Suppressor macrophage treated with lipopolysaccharide for 1 hour (primary cell): ENCODE data around the gene TFB2M.
"Not testable (repeated sequence)": the region's sequence is repeated elsewhere in the genome, so short reads cannot be mapped to it uniquely, and the experiment has no call there.

Source experiments
- DNase-seq, 3 donors: peaks; one replicate each; pipeline ENCODE4 v3.0.0-alpha.2; 2020 to 2022

The TFB2M gene

GRCh38 chr1:246566128-246566812, at the start of gene TFB2M, which contains the start of gene CNST:
TFB2M (minus strand) TSS chr1:246566261; CDS start chr1:246566138, 123 bp downstream.
CNST (plus strand) TSS chr1:246566456; CDS start chr1:246591563, 25,107 bp downstream.
- DNase-seq: peak; percentile 98 to 100 (median 99)

- DNase-seq: no peak
Measured at GRCh38 chr1:246613096-246613758, 47.2 kb upstream of the TFB2M start.

GRCh38 chr1:246609632-246610031, 43.6 kb upstream of the TFB2M start:
- peak in 1 of 3 donors; percentile 16 for DNase-seq

- DNase-seq: peak; percentile 90 to 96 (median 93)
Measured at GRCh38 chr1:246608616-246609376, 42.7 kb upstream of the TFB2M start.

- DNase-seq: peak; percentile 20 to 39 (median 24)
Measured at GRCh38 chr1:246607462-246607861, 41.4 kb upstream of the TFB2M start.

GRCh38 chr1:246605231-246605630, 39.2 kb upstream of the TFB2M start:
- DNase-seq: not testable (repeated sequence)

GRCh38 chr1:246602194-246602593, 36.1 kb upstream of the TFB2M start:
- no peak for DNase-seq

- DNase-seq: no peak
Measured at GRCh38 chr1:246600579-246600978, 34.5 kb upstream of the TFB2M start.

- DNase-seq: peak in 2 of 3 donors; percentile 15 to 24
Measured at GRCh38 chr1:246599315-246599714, 33.3 kb upstream of the TFB2M start.

GRCh38 chr1:246597971-246598370, 31.9 kb upstream of the TFB2M start:
- no peak for DNase-seq

- no peak for DNase-seq
Measured at GRCh38 chr1:246597340-246597739, 31.3 kb upstream of the TFB2M start.

- no peak for DNase-seq
Measured at GRCh38 chr1:246595146-246595545, 29.1 kb upstream of the TFB2M start.

- no peak for DNase-seq
Measured at GRCh38 chr1:246592695-246593094, 26.6 kb upstream of the TFB2M start.

GRCh38 chr1:246591958-246592357, 25.9 kb upstream of the TFB2M start:
- no peak for DNase-seq

GRCh38 chr1:246591504-246591903, 25.4 kb upstream of the TFB2M start:
- peak in 1 of 3 donors; percentile 38 for DNase-seq

GRCh38 chr1:246591047-246591446, 25.0 kb upstream of the TFB2M start:
- DNase-seq: no peak

- DNase-seq: not testable (repeated sequence)
Measured at GRCh38 chr1:246589919-246590318, 23.9 kb upstream of the TFB2M start.

- DNase-seq: peak; percentile 47 to 77 (median 75)
Measured at GRCh38 chr1:246588159-246588721, 22.2 kb upstream of the TFB2M start.

- peak; percentile 60 to 88 (median 87) for DNase-seq
Measured at GRCh38 chr1:246587606-246588005, 21.5 kb upstream of the TFB2M start.

- DNase-seq: no peak
Measured at GRCh38 chr1:246587032-246587431, 21.0 kb upstream of the TFB2M start.

GRCh38 chr1:246583448-246584185, 17.6 kb upstream of the TFB2M start:
- no peak for DNase-seq

GRCh38 chr1:246583056-246583440, 17.0 kb upstream of the TFB2M start:
- no peak for DNase-seq
